OCI-LY7 (cell line): ENCODE results near the gene PTPRCAP. TPM values are rescaled to one million over a fixed set of nuclear protein-coding genes. Genes with fewer than 3 reads are reported as not detected.

ENCODE experiments used
- BruUV-seq: library from RNA; stranded (reverse); fragments of 400-500 nt; replicated peaks from 2 replicates; lab custom pipeline; 2021; lab: Mats Ljungman, UMichigan
- CTCF ChIA-PET: fragments of 300-600 bp; sonication (Branson Sonifier 250); formaldehyde crosslinking; loops from one replicate; lab custom pipeline; 2022; ENCODE audit warnings: antibody characterized with exemption; ENCODE audit not compliant: unreplicated experiment; lab: Charles Lee
- POLR2A ChIA-PET: fragments of 300-600 bp; sonication (Branson Sonifier 250); formaldehyde crosslinking; loops from one replicate; lab custom pipeline; 2022; ENCODE audit warnings: antibody characterized with exemption; lab: Charles Lee
- DNase-seq: peaks from one replicate; pipeline ENCODE4 v3.0.0-alpha.2; 2015; ENCODE audit warnings: low spot score
- H2AFZ ChIP-seq: fragments of 200-600 bp; sonication (generic), shearing (Covaris generic); 2 replicates; pipeline ENCODE4 v1.6.1; 2014; ENCODE audit warnings: mild to moderate bottlenecking, antibody characterized with exemption, low read length, moderate library complexity
- H3K27ac ChIP-seq: fragments of 200-600 bp; sonication (generic); 2 replicates; pipeline ENCODE4 v1.5.1; 2014; ENCODE audit warnings: mixed run types, low read depth, mild to moderate bottlenecking, moderate library complexity, low read length, inconsistent platforms; ENCODE audit not compliant: poor library complexity, severe bottlenecking
- H3K36me3 ChIP-seq: fragments of 200-600 bp; sonication (generic); 2 replicates; pipeline ENCODE4 v1.6.1; 2014; ENCODE audit warnings: mild to moderate bottlenecking, antibody characterized with exemption, low read length, moderate library complexity, mixed read lengths; ENCODE audit not compliant: insufficient read depth
- H3K4me1 ChIP-seq: fragments of 200-600 bp; sonication (generic); 2 replicates; pipeline ENCODE4 v1.5.1; 2014; ENCODE audit warnings: mild to moderate bottlenecking, low read length; ENCODE audit not compliant: insufficient read depth, poor library complexity, severe bottlenecking
- H3K4me2 ChIP-seq: fragments of 200-600 bp; sonication (generic); 2 replicates; pipeline ENCODE4 v1.6.1; 2014; ENCODE audit warnings: mild to moderate bottlenecking, low read length
- H3K4me3 ChIP-seq: fragments of 200-600 bp; sonication (generic); 2 replicates; pipeline ENCODE4 v1.5.1; 2014; ENCODE audit warnings: mild to moderate bottlenecking, low read depth, low read length; ENCODE audit not compliant: poor library complexity, severe bottlenecking
- H3K79me2 ChIP-seq: fragments of 200-600 bp; sonication (generic); 2 replicates; pipeline ENCODE4 v1.6.1; 2016; ENCODE audit warnings: low read depth, mild to moderate bottlenecking, low read length, moderate library complexity, mixed read lengths; ENCODE audit not compliant: insufficient read depth
- H3K9me2 ChIP-seq: fragments of 200-600 bp; sonication (generic); 2 replicates; pipeline ENCODE4 v1.6.1; 2016; ENCODE audit warnings: mild to moderate bottlenecking, low read length, mixed read lengths; ENCODE audit not compliant: insufficient read depth
- H3K9me3 ChIP-seq: fragments of 200-600 bp; sonication (generic); 2 replicates; pipeline ENCODE4 v1.6.1; 2014; ENCODE audit warnings: mild to moderate bottlenecking, mixed run types, low read length, mixed read lengths
- H4K20me1 ChIP-seq: fragments of 200-600 bp; sonication (generic); 2 replicates; pipeline ENCODE4 v1.6.1; 2014; ENCODE audit warnings: mild to moderate bottlenecking, antibody characterized with exemption, low read length, moderate library complexity, mixed read lengths; ENCODE audit not compliant: insufficient read depth
- EZH2phosphoT487 ChIP-seq: fragments of 200-600 bp; sonication (generic); IDR thresholded peaks from 2 replicates; pipeline ENCODE4 v1.6.1; 2018; ENCODE audit warnings: low read depth, borderline replicate concordance, mild to moderate bottlenecking, mixed run types, antibody characterized with exemption, low read length, moderate library complexity, mixed read lengths
- intact Hi-C: fragments of 100-400 bp; cut with micrococcal nuclease; formaldehyde crosslinking; loops from one replicate; pipeline ENCODE4 v1.10.0; 2022; ENCODE audit not compliant: unreplicated experiment
- total RNA-seq, 2 experiments: library from RNA; depleted of rRNA in 1 of 2; stranded (reverse); fragments of >200 nt in 1 of 2; shearing (Covaris generic) in 1 of 2; gene quantifications; 2 replicates each; pipeline ENCODE4 v1.2.3, GENCODE V29; 2014 to 2022
- TF ChIP-seq, protein P1 (sequence below): fragments of 200-600 bp; sonication (generic); conservative IDR thresholded peaks from 2 replicates; pipeline ENCODE4 v1.5.1; 2014; ENCODE audit warnings: mild to moderate bottlenecking, antibody characterized with exemption, low read length, moderate library complexity, mixed read lengths

The PTPRCAP gene
- total RNA-seq, 2 experiments from 2014 or later: 129 to 212 TPM

DNA sequence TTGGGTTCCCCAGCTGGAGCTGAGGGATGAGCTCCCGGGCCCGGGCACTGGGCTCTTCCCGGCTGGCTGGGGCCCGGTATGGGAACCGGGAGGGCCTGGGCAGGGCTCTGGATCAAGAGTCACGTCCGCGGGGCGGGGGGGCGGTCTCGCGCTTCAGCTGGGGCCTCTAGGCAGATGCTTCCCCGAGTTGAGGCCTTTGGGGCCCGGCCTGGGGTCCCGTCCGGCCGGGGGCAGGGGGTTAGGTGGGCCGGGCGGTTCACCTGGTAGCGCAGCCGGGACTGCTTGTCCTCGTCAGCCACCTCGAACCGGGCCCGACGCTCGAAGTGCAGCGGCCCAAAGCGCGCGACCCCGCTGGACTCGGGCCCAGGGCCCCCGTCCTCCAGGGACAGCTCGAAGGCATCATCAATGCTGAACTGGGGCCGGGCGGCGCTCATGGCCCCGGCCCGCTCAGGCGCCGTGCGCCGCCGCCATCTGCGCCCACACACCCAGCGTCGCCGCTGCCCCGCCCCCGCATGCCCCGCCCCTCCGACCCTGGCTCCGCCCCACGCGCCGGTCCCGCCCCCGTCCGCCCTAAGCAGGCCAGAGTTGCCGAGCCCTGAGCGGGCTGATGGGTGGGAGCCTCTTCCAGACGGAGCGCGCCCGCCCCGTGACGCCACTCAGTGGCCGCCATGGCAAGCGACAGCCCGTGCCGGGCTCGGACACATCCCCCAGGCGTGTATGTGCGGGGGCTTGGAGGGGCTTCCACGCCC lies 31.5 kb upstream of the PTPRCAP start, which contains the start of gene TMEM134:
Gene TMEM134, minus strand, starts transcription at position 493 of the 749 bp plus-strand sequence. Its CDS starts 59 bp downstream, at position 434.
- ChIA-PET POLR2A (interaction anchor here (1.0 to 4.2 kb wide), 11 partner anchors 9 to 993 kb away, joined by 3 to 20 read pairs (median 5); partner anchors contain the start of genes AIP, CORO1B, PPP1CA and PTPRCAP), CTCF (interaction anchor here (1.2 to 1.3 kb wide), 2 partner anchors 30 to 62 kb away, joined by 3 read pairs; no protein-coding TSS in a partner anchor)
- peak within 1 kb of the TSS; percentile 100 for H3K4me2 ChIP-seq
- H3K27ac ChIP-seq: peak within 1 kb of the TSS; percentile 76
- TF ChIP-seq, protein P1, sequence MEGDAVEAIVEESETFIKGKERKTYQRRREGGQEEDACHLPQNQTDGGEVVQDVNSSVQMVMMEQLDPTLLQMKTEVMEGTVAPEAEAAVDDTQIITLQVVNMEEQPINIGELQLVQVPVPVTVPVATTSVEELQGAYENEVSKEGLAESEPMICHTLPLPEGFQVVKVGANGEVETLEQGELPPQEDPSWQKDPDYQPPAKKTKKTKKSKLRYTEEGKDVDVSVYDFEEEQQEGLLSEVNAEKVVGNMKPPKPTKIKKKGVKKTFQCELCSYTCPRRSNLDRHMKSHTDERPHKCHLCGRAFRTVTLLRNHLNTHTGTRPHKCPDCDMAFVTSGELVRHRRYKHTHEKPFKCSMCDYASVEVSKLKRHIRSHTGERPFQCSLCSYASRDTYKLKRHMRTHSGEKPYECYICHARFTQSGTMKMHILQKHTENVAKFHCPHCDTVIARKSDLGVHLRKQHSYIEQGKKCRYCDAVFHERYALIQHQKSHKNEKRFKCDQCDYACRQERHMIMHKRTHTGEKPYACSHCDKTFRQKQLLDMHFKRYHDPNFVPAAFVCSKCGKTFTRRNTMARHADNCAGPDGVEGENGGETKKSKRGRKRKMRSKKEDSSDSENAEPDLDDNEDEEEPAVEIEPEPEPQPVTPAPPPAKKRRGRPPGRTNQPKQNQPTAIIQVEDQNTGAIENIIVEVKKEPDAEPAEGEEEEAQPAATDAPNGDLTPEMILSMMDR: peak; percentile 71
- no peak for TF ChIP-seq EZH2phosphoT487
- H3K9me3 ChIP-seq: no peaks in the 10 kb centered on the region
- BruUV-seq: no TSS peak
- H4K20me1 ChIP-seq: no peaks in the 10 kb centered on the region
- intact Hi-C loops: loop anchor here (1.0 to 5.0 kb wide), 5 partner anchors 26 to 117 kb away; partner anchors contain the start of genes CORO1B, POLD4 and PTPRCAP
- H3K4me3 ChIP-seq: peak within 1 kb of the TSS; percentile 87
- H3K36me3 ChIP-seq: no peaks in the 10 kb centered on the region
- no peaks in the 10 kb centered on the region for H3K9me2 ChIP-seq
- H3K79me2 ChIP-seq: peaks cover 23% of the 10 kb centered on the region; the same call in 1 of the 2 replicates
- H2AFZ ChIP-seq: peak within 1 kb of the TSS; percentile 61; the same call in 1 of the 2 replicates
- H3K4me1 ChIP-seq: peaks cover 54% of the 10 kb centered on the region
- peak; percentile 96 for DNase-seq

DNA sequence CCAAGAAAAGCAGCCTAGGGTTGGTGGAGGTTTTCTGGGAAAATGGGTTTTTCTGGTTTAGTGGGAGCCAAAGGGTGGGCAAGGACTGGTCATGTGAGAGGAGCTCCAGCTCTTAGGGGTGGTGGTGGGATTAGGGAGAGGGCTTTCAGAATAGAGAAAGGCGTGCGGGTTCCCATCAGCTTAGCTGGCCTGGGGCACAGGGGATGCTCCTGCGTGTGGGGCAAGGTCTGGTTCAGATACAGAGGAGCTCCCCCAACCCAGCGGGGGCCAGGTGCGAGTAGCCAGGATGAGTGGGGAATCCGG lies 30.9 kb upstream of the PTPRCAP start:
- peak overlapping the region; percentile 87 for H3K4me3 ChIP-seq
- H3K36me3 ChIP-seq: no peaks in the 10 kb centered on the region; the same call in 1 of the 2 replicates
- peaks cover 59% of the 10 kb centered on the region for H3K4me1 ChIP-seq
- H3K9me2 ChIP-seq: no peaks in the 10 kb centered on the region
- H3K27ac ChIP-seq: peak overlapping the region; percentile 76
- no peak overlapping the region for H2AFZ ChIP-seq
- no peaks in the 10 kb centered on the region for H4K20me1 ChIP-seq
- intact Hi-C loops: loop anchor here (1.0 to 5.0 kb wide), 3 partner anchors 25 to 116 kb away; partner anchors contain the start of genes CORO1B and POLD4
- BruUV-seq: no TSS peak
- H3K79me2 ChIP-seq: peaks cover 23% of the 10 kb centered on the region; the same call in 1 of the 2 replicates
- TF ChIP-seq, protein P1: no peak
- no peak for TF ChIP-seq EZH2phosphoT487
- no peaks in the 10 kb centered on the region for H3K9me3 ChIP-seq
- H3K4me2 ChIP-seq: peak overlapping the region; percentile 100
- ChIA-PET CTCF (interaction anchor here (1.2 to 1.3 kb wide), 2 partner anchors 29 to 61 kb away, joined by 3 read pairs; no protein-coding TSS in a partner anchor), POLR2A (interaction anchor here (0.7 to 4.2 kb wide), 12 partner anchors 8 to 994 kb away, joined by 3 to 20 read pairs (median 4); partner anchors contain the start of genes AIP, CORO1B, PPP1CA and PTPRCAP)
- peak; percentile 46 for DNase-seq
